Natural killer cell treated with Interleukin-12 subunit alpha and Interleukin-12 subunit beta and Interleukin-15 and Interleukin-18, amount 100 ng/mL, for 72 hours (primary cell): Measurements from ENCODE around the gene NID2. TPM values are rescaled to one million over a fixed set of nuclear protein-coding genes. Genes with fewer than 3 reads are reported as not detected.

Source experiments
- ATAC-seq, 2 donors: fragments of 150-1000 bp; cut with Tn5 transposase in 1 of 2; sonication (Bioruptor Pico), chemical (Tn5 transposase) in 1 of 2; 2 replicates each; pipeline ENCODE4 v1.10.0; 2021
- DNase-seq: peaks from one replicate; pipeline ENCODE4 v3.0.0; 2022; ENCODE audit warnings: low spot score
- H3K27ac Mint-ChIP-seq, 2 donors: 1 replicate in 1 of 2; 2 replicates in 1 of 2; pipeline ENCODE4 v1.8.0; 2022; ENCODE audit warnings: mixed read lengths in 2 of 2, mild to moderate bottlenecking in 1 of 2, moderate library complexity in 1 of 2
- H3K27me3 Mint-ChIP-seq, 2 donors: 1 replicate in 1 of 2; 2 replicates in 1 of 2; pipeline ENCODE4 v1.8.0; 2022; ENCODE audit warnings: mixed read lengths in 2 of 2
- H3K36me3 Mint-ChIP-seq: one replicate; pipeline ENCODE4 v1.8.0; 2022; ENCODE audit warnings: mixed read lengths
- H3K4me1 Mint-ChIP-seq, 2 donors: 1 replicate in 1 of 2; 2 replicates in 1 of 2; pipeline ENCODE4 v1.8.0; 2022; ENCODE audit warnings: low read depth in 2 of 2, mixed read lengths in 2 of 2, mild to moderate bottlenecking in 1 of 2
- H3K4me3 Mint-ChIP-seq: one replicate; pipeline ENCODE4 v1.8.0; 2022; ENCODE audit warnings: mixed read lengths
- H3K9me3 Mint-ChIP-seq: 2 replicates; pipeline ENCODE4 v1.8.0; 2022; ENCODE audit warnings: mixed read lengths
- total RNA-seq, 2 donors: library from RNA; stranded (reverse); gene quantifications; one replicate each; pipeline ENCODE4 v1.2.3, GENCODE V29; 2022

NID2 gene, protein sequence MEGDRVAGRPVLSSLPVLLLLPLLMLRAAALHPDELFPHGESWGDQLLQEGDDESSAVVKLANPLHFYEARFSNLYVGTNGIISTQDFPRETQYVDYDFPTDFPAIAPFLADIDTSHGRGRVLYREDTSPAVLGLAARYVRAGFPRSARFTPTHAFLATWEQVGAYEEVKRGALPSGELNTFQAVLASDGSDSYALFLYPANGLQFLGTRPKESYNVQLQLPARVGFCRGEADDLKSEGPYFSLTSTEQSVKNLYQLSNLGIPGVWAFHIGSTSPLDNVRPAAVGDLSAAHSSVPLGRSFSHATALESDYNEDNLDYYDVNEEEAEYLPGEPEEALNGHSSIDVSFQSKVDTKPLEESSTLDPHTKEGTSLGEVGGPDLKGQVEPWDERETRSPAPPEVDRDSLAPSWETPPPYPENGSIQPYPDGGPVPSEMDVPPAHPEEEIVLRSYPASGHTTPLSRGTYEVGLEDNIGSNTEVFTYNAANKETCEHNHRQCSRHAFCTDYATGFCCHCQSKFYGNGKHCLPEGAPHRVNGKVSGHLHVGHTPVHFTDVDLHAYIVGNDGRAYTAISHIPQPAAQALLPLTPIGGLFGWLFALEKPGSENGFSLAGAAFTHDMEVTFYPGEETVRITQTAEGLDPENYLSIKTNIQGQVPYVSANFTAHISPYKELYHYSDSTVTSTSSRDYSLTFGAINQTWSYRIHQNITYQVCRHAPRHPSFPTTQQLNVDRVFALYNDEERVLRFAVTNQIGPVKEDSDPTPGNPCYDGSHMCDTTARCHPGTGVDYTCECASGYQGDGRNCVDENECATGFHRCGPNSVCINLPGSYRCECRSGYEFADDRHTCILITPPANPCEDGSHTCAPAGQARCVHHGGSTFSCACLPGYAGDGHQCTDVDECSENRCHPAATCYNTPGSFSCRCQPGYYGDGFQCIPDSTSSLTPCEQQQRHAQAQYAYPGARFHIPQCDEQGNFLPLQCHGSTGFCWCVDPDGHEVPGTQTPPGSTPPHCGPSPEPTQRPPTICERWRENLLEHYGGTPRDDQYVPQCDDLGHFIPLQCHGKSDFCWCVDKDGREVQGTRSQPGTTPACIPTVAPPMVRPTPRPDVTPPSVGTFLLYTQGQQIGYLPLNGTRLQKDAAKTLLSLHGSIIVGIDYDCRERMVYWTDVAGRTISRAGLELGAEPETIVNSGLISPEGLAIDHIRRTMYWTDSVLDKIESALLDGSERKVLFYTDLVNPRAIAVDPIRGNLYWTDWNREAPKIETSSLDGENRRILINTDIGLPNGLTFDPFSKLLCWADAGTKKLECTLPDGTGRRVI (N-terminal part only)
- 1 to 10 TPM; 6.8 to 8.7 TPM for total RNA-seq

GRCh38 chr14:52068615-52069306, at the start of gene NID2:
Gene NID2 (minus strand): TSS chr14:52069059. CDS start chr14:52068994, 65 bp downstream.
- Mint-ChIP-seq H3K4me3 (peak within 1 kb of the TSS; percentile 77), H3K27me3 (peaks cover 20 to 23% of the 10 kb centered on the region in 2 donors), H3K4me1 (peaks cover 18 to 26% of the 10 kb centered on the region in 2 donors), H3K36me3 (no peaks in the 10 kb centered on the region), H3K9me3 (no peaks in the 10 kb centered on the region), H3K27ac (no peak within 1 kb of the TSS)
- peak; percentile 80 for DNase-seq
- ATAC-seq, result peak; percentile 91 to 94

DNA sequence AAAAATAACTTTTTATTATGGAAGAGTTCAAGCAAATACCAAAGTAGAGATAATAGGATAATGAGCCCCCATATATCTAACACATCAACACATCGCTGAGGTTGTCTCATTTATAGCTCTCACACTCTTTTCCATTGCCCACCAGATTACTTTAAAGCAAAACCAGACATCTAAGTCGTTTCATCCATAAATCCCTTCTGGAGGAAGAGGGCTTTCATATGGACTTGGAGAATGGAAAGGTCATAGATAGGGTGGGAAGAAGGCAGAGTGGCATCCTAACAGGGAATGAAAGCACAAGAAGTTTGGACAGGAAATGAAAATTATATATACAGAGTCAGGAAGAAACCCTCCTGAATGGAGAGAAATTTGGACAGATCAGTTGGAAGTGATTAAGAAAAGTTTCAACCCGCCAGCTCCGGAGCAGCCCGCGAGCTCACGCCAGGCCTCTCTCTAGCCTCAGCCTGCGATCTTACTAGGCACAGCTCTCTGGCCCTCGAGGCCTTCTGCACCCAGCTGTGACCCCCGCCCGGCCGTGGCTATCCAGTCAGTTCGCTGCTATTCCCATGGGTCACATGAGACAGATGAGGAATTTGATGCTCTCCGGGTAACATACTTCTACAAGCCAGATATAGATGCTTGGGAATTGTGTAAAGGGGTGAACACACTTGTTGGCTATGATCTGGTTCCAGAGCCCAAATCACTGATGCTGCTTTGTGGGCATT, 48.4 kb upstream of the NID2 start:
- Mint-ChIP-seq H3K9me3 (no peaks in the 10 kb centered on the region), H3K4me3 (no peak overlapping the region), H3K4me1 (peaks cover 6 to 8% of the 10 kb centered on the region in 2 donors), H3K36me3 (no peaks in the 10 kb centered on the region), H3K27me3 (peaks cover 0 to 4% of the 10 kb centered on the region in 2 donors), H3K27ac (no peak overlapping the region)
- DNase-seq (no peak), ATAC-seq (no peak)

- ATAC-seq (no peak), DNase-seq (no peak)
- no peaks in the 10 kb centered on the region for H3K36me3 Mint-ChIP-seq
- no peaks in the 10 kb centered on the region for H3K9me3 Mint-ChIP-seq
- no peak overlapping the region for H3K27ac Mint-ChIP-seq
- H3K4me1 Mint-ChIP-seq, result peaks cover 6 to 8% of the 10 kb centered on the region in 2 donors
- peaks cover 0 to 4% of the 10 kb centered on the region in 2 donors for H3K27me3 Mint-ChIP-seq
- H3K4me3 Mint-ChIP-seq, result no peak overlapping the region
Measured at GRCh38 chr14:52115286-52115685, 46.4 kb upstream of the NID2 start.

DNA sequence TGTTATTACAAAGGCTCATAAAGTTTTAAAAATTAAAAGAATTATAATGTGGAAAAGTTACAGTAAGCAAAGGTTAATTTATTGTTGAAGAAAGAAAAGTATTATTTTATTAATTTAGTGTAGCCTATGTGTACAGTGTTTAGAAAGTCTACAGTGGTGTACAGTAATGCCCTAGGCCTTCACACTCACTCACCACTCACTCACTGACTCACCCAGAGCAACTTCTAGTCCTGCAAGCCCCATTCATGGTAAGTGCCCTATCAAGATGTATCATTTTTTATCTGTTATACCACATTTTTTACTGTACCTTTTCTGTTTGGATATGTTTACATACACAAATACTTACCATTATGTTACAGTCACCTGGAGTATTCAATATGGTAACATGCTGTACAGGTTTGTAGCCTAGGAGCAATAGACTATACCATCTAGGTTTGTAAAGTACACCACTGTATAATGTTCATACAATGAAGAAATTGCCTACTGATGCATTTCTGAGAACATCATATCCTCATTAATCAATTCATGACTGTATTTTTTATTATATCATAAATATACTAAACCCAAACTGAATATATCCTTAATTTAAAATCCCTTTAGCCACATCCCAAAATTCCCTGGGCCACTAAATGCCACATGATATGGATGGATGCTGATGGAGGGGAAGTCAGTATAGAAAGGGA, 43.6 kb upstream of the NID2 start:
- ATAC-seq (no peak), DNase-seq (no peak)
- Mint-ChIP-seq H3K27ac (no peak overlapping the region), H3K27me3 (peaks cover 0 to 2% of the 10 kb centered on the region in 2 donors), H3K9me3 (no peaks in the 10 kb centered on the region), H3K36me3 (no peaks in the 10 kb centered on the region), H3K4me3 (no peak overlapping the region), H3K4me1 (peaks cover 6 to 8% of the 10 kb centered on the region in 2 donors)

- Mint-ChIP-seq H3K4me3 (no peak overlapping the region), H3K27ac (no peak overlapping the region), H3K36me3 (no peaks in the 10 kb centered on the region), H3K4me1 (peaks cover 6 to 7% of the 10 kb centered on the region in 2 donors), H3K9me3 (no peaks in the 10 kb centered on the region), H3K27me3 (peaks cover 0 to 2% of the 10 kb centered on the region in 2 donors)
- DNase-seq (no peak), ATAC-seq (no peak)
Measured at GRCh38 chr14:52111583-52111982, 42.7 kb upstream of the NID2 start.

DNA sequence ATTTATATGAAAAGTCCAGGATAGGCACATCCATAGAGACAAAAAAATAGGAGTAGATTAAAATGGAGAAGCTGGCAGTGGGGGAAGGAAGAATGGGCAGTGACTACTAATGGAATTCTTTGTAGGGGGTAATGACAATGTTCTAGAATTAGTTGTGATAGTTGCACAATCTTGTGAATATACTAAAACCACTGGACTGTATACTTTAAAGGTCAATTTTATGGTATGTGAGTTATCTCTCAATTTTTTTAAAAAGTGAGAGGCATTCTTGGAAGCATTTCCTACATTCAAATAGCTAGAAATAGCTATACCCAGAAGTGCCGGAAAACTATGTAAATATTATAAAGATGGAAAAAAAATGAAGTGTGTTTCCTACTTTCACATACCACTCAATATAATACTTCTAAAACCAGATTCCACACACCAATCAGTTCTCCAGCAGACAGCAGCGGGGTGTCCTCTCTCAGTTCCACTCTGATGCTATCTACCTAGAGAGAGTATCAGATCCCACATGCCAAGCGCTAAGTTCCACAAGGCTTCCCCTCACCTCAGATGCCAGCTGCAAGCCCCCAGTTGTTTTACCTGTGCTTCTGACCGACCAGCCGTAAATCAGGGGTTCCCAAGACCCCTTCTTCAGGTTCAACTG, 41.7 kb upstream of the NID2 start:
- H3K9me3 Mint-ChIP-seq, result no peaks in the 10 kb centered on the region
- H3K27ac Mint-ChIP-seq, result no peak overlapping the region
- DNase-seq (no peak), ATAC-seq (no peak)
- peaks cover 5 to 6% of the 10 kb centered on the region in 2 donors for H3K4me1 Mint-ChIP-seq
- peaks cover 0 to 2% of the 10 kb centered on the region in 2 donors for H3K27me3 Mint-ChIP-seq
- H3K4me3 Mint-ChIP-seq, result no peak overlapping the region
- H3K36me3 Mint-ChIP-seq, result no peaks in the 10 kb centered on the region

DNA sequence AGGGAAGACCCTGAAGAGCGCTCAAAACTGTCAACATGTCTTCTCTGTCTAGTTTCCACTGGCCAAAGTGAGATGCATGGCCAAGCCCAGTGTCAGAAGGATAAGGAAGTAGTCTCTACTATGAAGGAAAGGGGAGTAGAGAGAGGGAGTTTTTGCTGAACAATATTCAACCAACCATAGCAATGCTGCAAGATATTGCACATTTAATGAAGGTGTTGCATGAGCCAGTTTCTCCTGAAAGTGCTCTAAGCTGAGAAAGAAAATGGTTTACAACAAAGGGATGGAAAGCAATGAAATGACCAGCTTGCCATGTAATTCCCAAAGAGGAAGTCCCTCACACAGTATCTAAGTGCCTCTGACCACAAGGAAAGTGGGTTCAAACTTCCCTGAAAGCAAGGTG, 40.0 kb upstream of the NID2 start:
- H3K27ac Mint-ChIP-seq, result no peak overlapping the region
- DNase-seq (no peak), ATAC-seq (no peak)
- H3K36me3 Mint-ChIP-seq, result no peaks in the 10 kb centered on the region
- no peaks in the 10 kb centered on the region for H3K4me1 Mint-ChIP-seq
- H3K9me3 Mint-ChIP-seq, result no peaks in the 10 kb centered on the region
- H3K4me3 Mint-ChIP-seq, result no peak overlapping the region
- peaks cover 0 to 2% of the 10 kb centered on the region in 2 donors for H3K27me3 Mint-ChIP-seq

GRCh38 chr14:52106840-52107239, 38.0 kb upstream of the NID2 start:
- H3K27me3 Mint-ChIP-seq, result peaks cover 0 to 3% of the 10 kb centered on the region in 2 donors
- no peak overlapping the region for H3K4me3 Mint-ChIP-seq
- no peaks in the 10 kb centered on the region for H3K36me3 Mint-ChIP-seq
- H3K9me3 Mint-ChIP-seq, result no peaks in the 10 kb centered on the region
- H3K27ac Mint-ChIP-seq, result no peak overlapping the region
- no peaks in the 10 kb centered on the region for H3K4me1 Mint-ChIP-seq
- DNase-seq (no peak), ATAC-seq (no peak)

DNA sequence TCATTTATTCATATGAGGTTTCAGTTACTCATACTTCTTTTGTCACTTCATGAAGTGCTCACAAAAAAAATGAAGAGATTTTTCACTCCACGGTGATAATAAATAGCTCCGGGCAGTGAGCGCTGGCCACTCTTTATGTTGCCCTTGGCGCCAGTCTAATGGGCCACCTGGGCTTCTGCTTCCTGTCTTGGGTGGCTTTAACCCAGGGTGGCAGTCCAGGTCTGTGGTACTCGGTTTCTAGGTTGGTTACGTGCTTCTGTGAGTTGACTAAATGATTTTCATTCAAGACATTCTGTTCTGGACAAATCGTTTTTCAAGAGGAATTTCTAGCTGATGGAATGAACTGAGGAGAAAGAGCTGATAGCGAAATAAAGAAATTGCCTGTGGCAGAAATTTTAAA, 34.6 kb upstream of the NID2 start:
- Mint-ChIP-seq H3K9me3 (no peaks in the 10 kb centered on the region), H3K27me3 (peaks cover 0 to 3% of the 10 kb centered on the region in 2 donors), H3K4me3 (no peak overlapping the region), H3K4me1 (no peaks in the 10 kb centered on the region), H3K27ac (no peak overlapping the region), H3K36me3 (no peaks in the 10 kb centered on the region)
- DNase-seq (no peak), ATAC-seq (no peak)

DNA sequence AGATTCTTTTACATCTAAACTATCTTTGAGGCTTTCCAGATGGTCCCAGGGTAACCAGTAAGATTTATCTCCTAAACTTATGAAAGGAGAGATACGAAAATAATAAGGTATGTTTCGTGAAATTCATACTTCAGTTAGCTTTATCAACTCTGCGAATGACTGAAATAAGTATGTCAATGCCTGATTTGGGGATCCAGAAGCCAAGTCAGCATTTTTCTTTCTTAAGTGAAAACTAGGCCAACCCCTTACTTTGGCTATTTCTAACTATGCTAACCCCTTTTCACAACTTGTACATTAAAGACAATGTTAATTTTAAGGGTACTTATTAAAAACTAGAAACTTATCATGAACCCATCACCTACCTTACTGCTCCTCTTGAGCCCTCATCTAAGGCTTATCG, 26.9 kb upstream of the NID2 start:
- H3K27ac Mint-ChIP-seq, result no peak overlapping the region
- peaks cover 0 to 5% of the 10 kb centered on the region in 2 donors for H3K4me1 Mint-ChIP-seq
- no peak for ATAC-seq
- DNase-seq, result no peak
- H3K9me3 Mint-ChIP-seq, result no peaks in the 10 kb centered on the region
- H3K4me3 Mint-ChIP-seq, result no peak overlapping the region
- peaks cover 3 to 7% of the 10 kb centered on the region in 2 donors for H3K27me3 Mint-ChIP-seq
- H3K36me3 Mint-ChIP-seq, result no peaks in the 10 kb centered on the region

- H3K27me3 Mint-ChIP-seq, result peaks cover 5 to 7% of the 10 kb centered on the region in 2 donors
- H3K4me1 Mint-ChIP-seq, result peaks cover 0 to 9% of the 10 kb centered on the region in 2 donors
- H3K4me3 Mint-ChIP-seq, result no peak overlapping the region
- H3K9me3 Mint-ChIP-seq, result no peaks in the 10 kb centered on the region
- no peak overlapping the region for H3K27ac Mint-ChIP-seq
- no peak for DNase-seq
- no peaks in the 10 kb centered on the region for H3K36me3 Mint-ChIP-seq
- no peak for ATAC-seq
Measured at GRCh38 chr14:52095336-52095735, 26.5 kb upstream of the NID2 start.
